ENCODE measurements around the gene SLC26A4.
"Not testable (repeated sequence)": the region's sequence is repeated elsewhere in the genome, so short reads cannot be mapped to it uniquely, and the experiment has no call there.

Gene SLC26A4

DNA sequence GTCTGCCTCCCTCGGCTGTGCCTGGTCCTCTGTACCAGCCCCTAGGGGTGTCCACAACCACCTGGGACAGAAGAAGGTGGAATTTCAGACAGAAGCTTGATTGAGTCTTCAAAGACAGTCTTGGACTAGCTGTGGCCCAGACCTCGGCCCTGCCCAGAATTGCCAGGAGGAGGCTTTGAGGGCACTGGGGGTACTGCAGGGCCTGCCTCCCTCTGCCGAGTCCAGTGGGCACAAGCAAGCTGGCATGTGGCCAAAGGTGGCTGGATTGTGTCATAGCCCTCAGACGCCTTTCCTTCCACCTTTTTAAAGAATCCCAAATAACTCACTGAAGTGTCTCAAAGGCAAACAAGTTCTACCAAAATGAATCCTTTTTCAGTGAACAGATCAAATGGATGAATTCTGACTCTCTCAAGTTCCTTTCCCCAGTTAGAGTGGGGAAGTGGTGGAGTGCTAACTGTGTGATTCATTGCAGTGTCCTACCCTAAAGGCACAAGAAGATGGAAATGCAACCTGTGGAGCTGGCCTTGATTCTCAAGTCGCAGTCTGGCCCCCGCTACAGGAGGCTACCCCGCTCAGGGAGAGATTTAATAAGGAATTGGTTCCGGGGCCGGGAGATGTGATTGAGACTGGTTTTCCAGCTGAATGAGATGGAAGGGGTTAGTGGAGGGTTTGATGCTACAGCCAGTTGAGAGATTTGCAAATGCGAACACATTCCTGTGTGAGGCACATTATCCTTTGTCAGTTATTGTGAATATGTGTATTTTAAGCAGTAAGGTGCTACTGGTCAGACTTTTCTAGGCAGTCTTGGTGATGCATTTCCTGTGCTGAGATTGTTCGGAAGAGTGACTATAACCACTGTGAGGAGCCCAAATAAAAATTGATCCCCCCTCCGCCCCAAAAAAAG, 28.8 kb upstream of the SLC26A4 start:
- Histone ChIP-seq H3K9me3 (ENCODE audit: control insufficient read depth, low read length) (no peaks in the 10 kb centered on the region), H3K4me1 (ENCODE audit: control insufficient read depth, insufficient read depth, low read length, poor library complexity, severe bottlenecking) (no peaks in the 10 kb centered on the region), H3K27ac (ENCODE audit: insufficient read depth, low read length, poor library complexity, severe bottlenecking) (no peak overlapping the region), H3K4me3 (ENCODE audit: insufficient read depth, low read depth, low read length, poor library complexity, severe bottlenecking) (no peak overlapping the region), H3K36me3 (ENCODE audit: control insufficient read depth, insufficient read depth, low read length) (no peaks in the 10 kb centered on the region), H3K27me3 (replicated peaks; ENCODE audit: control insufficient read depth, insufficient read depth, low read length, poor library complexity, severe bottlenecking) (no peaks in the 10 kb centered on the region)
- no peak for DNase-seq

- Histone ChIP-seq H3K4me3 (ENCODE audit: insufficient read depth, low read depth, low read length, poor library complexity, severe bottlenecking) (no peak overlapping the region), H3K36me3 (ENCODE audit: control insufficient read depth, insufficient read depth, low read length) (no peaks in the 10 kb centered on the region), H3K4me1 (ENCODE audit: control insufficient read depth, insufficient read depth, low read length, poor library complexity, severe bottlenecking) (no peaks in the 10 kb centered on the region), H3K27me3 (replicated peaks; ENCODE audit: control insufficient read depth, insufficient read depth, low read length, poor library complexity, severe bottlenecking) (no peaks in the 10 kb centered on the region), H3K27ac (ENCODE audit: insufficient read depth, low read length, poor library complexity, severe bottlenecking) (no peak overlapping the region), H3K9me3 (ENCODE audit: control insufficient read depth, low read length) (no peaks in the 10 kb centered on the region)
- no peak for DNase-seq
These were observed 28.1 kb upstream of the SLC26A4 start for GRCh38 chr7:107632492-107632865.

DNA sequence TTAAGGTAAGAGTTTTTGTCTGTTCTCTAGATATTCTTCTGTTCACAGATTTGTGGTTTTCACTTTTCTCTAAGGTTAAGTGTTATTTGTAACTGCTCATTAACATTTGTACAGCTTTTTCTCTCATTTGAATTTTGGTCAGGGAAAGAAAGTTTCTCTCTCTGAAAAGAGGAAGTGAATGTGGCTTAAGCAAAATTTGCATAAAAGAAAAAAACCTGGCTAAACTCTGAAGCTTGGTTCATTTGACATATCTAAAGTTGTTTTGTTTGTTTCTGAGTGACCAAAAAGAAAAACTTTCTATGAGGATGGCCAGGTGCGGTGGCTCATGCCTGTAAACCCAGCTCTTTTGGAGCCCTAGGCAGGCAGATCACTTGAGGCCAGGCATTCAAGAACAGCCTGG, 22.0 kb upstream of the SLC26A4 start:
- Histone ChIP-seq H3K36me3 (ENCODE audit: control insufficient read depth, insufficient read depth, low read length) (no peaks in the 10 kb centered on the region), H3K4me3 (ENCODE audit: insufficient read depth, low read depth, low read length, poor library complexity, severe bottlenecking) (no peak overlapping the region), H3K9me3 (ENCODE audit: control insufficient read depth, low read length) (no peaks in the 10 kb centered on the region), H3K4me1 (ENCODE audit: control insufficient read depth, insufficient read depth, low read length, poor library complexity, severe bottlenecking) (no peaks in the 10 kb centered on the region), H3K27me3 (replicated peaks; ENCODE audit: control insufficient read depth, insufficient read depth, low read length, poor library complexity, severe bottlenecking) (no peaks in the 10 kb centered on the region), H3K27ac (ENCODE audit: insufficient read depth, low read length, poor library complexity, severe bottlenecking) (no peak overlapping the region)
- DNase-seq: no peak

- not testable (repeated sequence) for H3K4me1 ChIP-seq (ENCODE audit: control insufficient read depth, insufficient read depth, low read length, poor library complexity, severe bottlenecking); H3K9me3 ChIP-seq (ENCODE audit: control insufficient read depth, low read length); H3K27me3 ChIP-seq (replicated peaks; ENCODE audit: control insufficient read depth, insufficient read depth, low read length, poor library complexity, severe bottlenecking); DNase-seq; H3K27ac ChIP-seq (ENCODE audit: insufficient read depth, low read length, poor library complexity, severe bottlenecking); H3K4me3 ChIP-seq (ENCODE audit: insufficient read depth, low read depth, low read length, poor library complexity, severe bottlenecking); H3K36me3 ChIP-seq (ENCODE audit: control insufficient read depth, insufficient read depth, low read length)
These were observed 21.6 kb upstream of the SLC26A4 start for GRCh38 chr7:107639070-107639469.

DNA sequence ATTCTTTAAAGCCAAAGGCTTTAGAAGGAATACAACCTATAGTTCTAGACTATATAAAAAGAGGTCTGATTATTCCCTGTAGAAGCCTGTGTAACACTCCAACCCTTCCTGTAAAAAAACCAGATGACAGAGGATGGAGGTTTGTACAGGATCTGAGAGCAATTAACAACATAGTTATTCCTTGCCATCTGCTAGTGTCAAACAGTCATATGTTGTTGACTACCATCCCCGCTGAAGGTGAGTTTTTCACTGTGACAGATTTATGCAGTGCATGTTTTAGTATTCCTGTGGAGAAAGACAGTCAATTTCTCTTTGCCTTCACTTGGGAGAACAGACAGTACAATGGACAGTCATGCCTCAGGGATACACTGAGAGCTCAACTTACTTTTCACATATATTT, 19.0 kb upstream of the SLC26A4 start:
- Histone ChIP-seq H3K4me1 (ENCODE audit: control insufficient read depth, insufficient read depth, low read length, poor library complexity, severe bottlenecking) (no peaks in the 10 kb centered on the region), H3K27me3 (replicated peaks; ENCODE audit: control insufficient read depth, insufficient read depth, low read length, poor library complexity, severe bottlenecking) (no peaks in the 10 kb centered on the region), H3K4me3 (ENCODE audit: insufficient read depth, low read depth, low read length, poor library complexity, severe bottlenecking) (no peak overlapping the region)

DNA sequence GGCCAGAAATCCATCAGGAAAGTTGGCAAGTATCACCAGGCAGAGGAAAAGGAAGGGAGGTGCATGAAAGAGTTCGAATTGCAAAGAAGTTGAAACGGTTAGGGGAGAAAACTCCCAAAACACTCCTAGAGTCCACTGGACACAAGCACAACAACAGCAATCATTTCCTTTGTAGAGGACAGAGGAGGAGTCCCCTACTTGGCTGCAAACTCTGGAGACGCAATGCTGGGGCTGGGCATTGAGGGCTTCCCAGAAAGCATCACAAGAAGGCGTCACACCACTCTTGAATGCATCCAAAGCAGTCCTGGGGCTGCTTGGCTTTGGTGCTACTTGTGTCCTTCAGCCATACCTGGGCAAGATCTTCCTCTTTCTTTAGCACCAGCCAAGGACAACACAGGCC, 18.1 kb upstream of the SLC26A4 start:
- no peak for DNase-seq
- no peak overlapping the region for H3K27ac ChIP-seq (ENCODE audit: insufficient read depth, low read length, poor library complexity, severe bottlenecking)
- H3K9me3 ChIP-seq (ENCODE audit: control insufficient read depth, low read length): no peaks in the 10 kb centered on the region
- H3K4me1 ChIP-seq (ENCODE audit: control insufficient read depth, insufficient read depth, low read length, poor library complexity, severe bottlenecking): no peaks in the 10 kb centered on the region
- no peaks in the 10 kb centered on the region for H3K27me3 ChIP-seq (replicated peaks; ENCODE audit: control insufficient read depth, insufficient read depth, low read length, poor library complexity, severe bottlenecking)
- no peaks in the 10 kb centered on the region for H3K36me3 ChIP-seq (ENCODE audit: control insufficient read depth, insufficient read depth, low read length)
- no peak overlapping the region for H3K4me3 ChIP-seq (ENCODE audit: insufficient read depth, low read depth, low read length, poor library complexity, severe bottlenecking)

More for the DNA sequence above, 19.0 kb upstream of the SLC26A4 start:
- Histone ChIP-seq H3K27ac (ENCODE audit: insufficient read depth, low read length, poor library complexity, severe bottlenecking) (no peak overlapping the region), H3K36me3 (ENCODE audit: control insufficient read depth, insufficient read depth, low read length) (no peaks in the 10 kb centered on the region), H3K9me3 (ENCODE audit: control insufficient read depth, low read length) (no peaks in the 10 kb centered on the region)
- no peak for DNase-seq

DNA sequence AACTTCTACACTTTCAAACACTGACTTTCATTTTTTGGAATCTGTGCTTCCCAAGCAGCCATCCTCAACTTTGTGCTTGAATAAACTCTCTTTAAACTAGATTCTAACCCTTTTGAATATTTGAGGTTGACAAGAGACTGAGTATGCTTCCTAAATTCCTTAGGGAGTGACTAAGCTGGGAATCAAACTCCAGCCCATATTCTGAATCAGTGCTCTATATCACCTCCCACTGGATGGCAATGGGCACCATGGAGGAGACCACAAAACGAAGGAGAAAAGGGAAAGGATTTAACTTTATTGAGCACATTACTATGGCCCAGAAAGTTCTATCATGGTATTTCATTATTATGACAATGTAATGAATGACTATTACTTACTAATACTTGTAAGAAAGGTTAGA, 17.2 kb upstream of the SLC26A4 start:
- no peak overlapping the region for H3K4me3 ChIP-seq (ENCODE audit: insufficient read depth, low read depth, low read length, poor library complexity, severe bottlenecking)
- H3K9me3 ChIP-seq (ENCODE audit: control insufficient read depth, low read length): no peaks in the 10 kb centered on the region
- no peak overlapping the region for H3K27ac ChIP-seq (ENCODE audit: insufficient read depth, low read length, poor library complexity, severe bottlenecking)
- DNase-seq: no peak
- no peaks in the 10 kb centered on the region for H3K36me3 ChIP-seq (ENCODE audit: control insufficient read depth, insufficient read depth, low read length)
- H3K27me3 ChIP-seq (replicated peaks; ENCODE audit: control insufficient read depth, insufficient read depth, low read length, poor library complexity, severe bottlenecking): no peaks in the 10 kb centered on the region
- no peaks in the 10 kb centered on the region for H3K4me1 ChIP-seq (ENCODE audit: control insufficient read depth, insufficient read depth, low read length, poor library complexity, severe bottlenecking)

DNA sequence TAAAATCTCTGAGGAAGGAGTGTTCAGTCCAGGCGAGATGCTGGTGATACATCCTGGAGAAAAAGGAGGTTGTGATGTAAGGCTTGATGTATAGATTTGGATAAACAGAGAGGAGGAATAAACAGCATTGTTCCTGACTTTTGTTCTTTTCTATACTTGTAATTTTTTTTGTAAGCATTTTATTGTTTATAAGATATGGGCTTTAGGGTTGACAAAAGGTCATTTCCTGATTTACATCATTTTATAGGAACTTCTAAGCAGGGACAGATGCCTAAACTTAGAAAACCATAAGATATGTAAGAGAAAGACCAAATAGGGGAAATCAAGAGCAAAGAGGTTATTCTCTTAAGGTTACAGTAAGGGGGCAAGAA, 16.7 kb upstream of the SLC26A4 start:
- Histone ChIP-seq H3K27ac (ENCODE audit: insufficient read depth, low read length, poor library complexity, severe bottlenecking) (no peak overlapping the region), H3K36me3 (ENCODE audit: control insufficient read depth, insufficient read depth, low read length) (no peaks in the 10 kb centered on the region)

GRCh38 chr7:107644309-107644974, 16.2 kb upstream of the SLC26A4 start:
- no peak overlapping the region for H3K4me3 ChIP-seq (ENCODE audit: insufficient read depth, low read depth, low read length, poor library complexity, severe bottlenecking)
- H3K4me1 ChIP-seq (ENCODE audit: control insufficient read depth, insufficient read depth, low read length, poor library complexity, severe bottlenecking): no peaks in the 10 kb centered on the region
- H3K27me3 ChIP-seq (replicated peaks; ENCODE audit: control insufficient read depth, insufficient read depth, low read length, poor library complexity, severe bottlenecking): no peaks in the 10 kb centered on the region
- no peak for DNase-seq
- no peak overlapping the region for H3K27ac ChIP-seq (ENCODE audit: insufficient read depth, low read length, poor library complexity, severe bottlenecking)
- H3K36me3 ChIP-seq (ENCODE audit: control insufficient read depth, insufficient read depth, low read length): no peaks in the 10 kb centered on the region
- no peaks in the 10 kb centered on the region for H3K9me3 ChIP-seq (ENCODE audit: control insufficient read depth, low read length)

More for the DNA sequence above, 16.7 kb upstream of the SLC26A4 start:
- H3K9me3 ChIP-seq (ENCODE audit: control insufficient read depth, low read length): no peaks in the 10 kb centered on the region
- H3K4me3 ChIP-seq (ENCODE audit: insufficient read depth, low read depth, low read length, poor library complexity, severe bottlenecking): no peak overlapping the region
- H3K4me1 ChIP-seq (ENCODE audit: control insufficient read depth, insufficient read depth, low read length, poor library complexity, severe bottlenecking): no peaks in the 10 kb centered on the region
- DNase-seq: no peak
- H3K27me3 ChIP-seq (replicated peaks; ENCODE audit: control insufficient read depth, insufficient read depth, low read length, poor library complexity, severe bottlenecking): no peaks in the 10 kb centered on the region

DNA sequence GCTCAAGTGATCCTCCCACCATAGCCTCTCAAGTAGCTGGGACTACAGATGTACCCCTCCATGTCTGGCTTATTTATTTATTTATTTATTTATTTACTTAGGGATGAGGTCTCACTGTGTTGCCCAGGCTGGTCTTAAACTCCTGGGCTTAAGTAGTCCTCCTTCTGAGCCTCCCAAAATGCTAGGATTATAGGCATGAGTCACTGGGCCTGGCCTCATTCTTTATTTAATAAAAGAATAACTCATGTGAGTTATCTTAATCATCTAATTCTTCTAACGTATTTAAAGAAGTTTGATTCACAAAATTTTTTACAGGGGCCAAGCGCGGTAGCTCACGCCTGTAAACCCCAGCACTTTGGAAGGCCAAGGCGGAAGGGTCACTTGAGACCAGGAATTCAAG, 8.0 kb upstream of the SLC26A4 start:
- H3K36me3 ChIP-seq (ENCODE audit: control insufficient read depth, insufficient read depth, low read length): no peaks in the 10 kb centered on the region
- no peak overlapping the region for H3K4me3 ChIP-seq (ENCODE audit: insufficient read depth, low read depth, low read length, poor library complexity, severe bottlenecking)
- DNase-seq: no peak
- H3K27me3 ChIP-seq (replicated peaks; ENCODE audit: control insufficient read depth, insufficient read depth, low read length, poor library complexity, severe bottlenecking): no peaks in the 10 kb centered on the region
- H3K4me1 ChIP-seq (ENCODE audit: control insufficient read depth, insufficient read depth, low read length, poor library complexity, severe bottlenecking): no peaks in the 10 kb centered on the region
- no peaks in the 10 kb centered on the region for H3K9me3 ChIP-seq (ENCODE audit: control insufficient read depth, low read length)
- no peak overlapping the region for H3K27ac ChIP-seq (ENCODE audit: insufficient read depth, low read length, poor library complexity, severe bottlenecking)
